Activated CD8-positive, alpha-beta memory T cell treated with anti-CD3 and anti-CD28 coated beads for 4 hours (primary cell): ENCODE data around the gene MYRF.
A peak's percentile ranks its signal among the peaks of the same experiment; 100 is the strongest.

ENCODE experiments used
- DNase-seq, 2 donors: peaks; one replicate each; pipeline ENCODE4 v3.0.0-alpha.2; 2020; ENCODE audit warnings: low read depth in 2 of 2

Gene MYRF

GRCh38 chr11:61795459-61795858, 43.0 kb downstream of the MYRF start:
- no peak for DNase-seq

GRCh38 chr11:61795876-61796526, 43.6 kb downstream of the MYRF start:
- DNase-seq: no peak

GRCh38 chr11:61797263-61797944, 45.0 kb downstream of the MYRF start:
- peak; percentile 43 to 54 for DNase-seq

- no peak for DNase-seq
Observed at GRCh38 chr11:61799665-61800284, 47.3 kb downstream of the MYRF start.

GRCh38 chr11:61800331-61801281, 48.2 kb downstream of the MYRF start:
- no peak for DNase-seq

GRCh38 chr11:61802605-61803004, 50.2 kb downstream of the MYRF start:
- DNase-seq: no peak

GRCh38 chr11:61803889-61804647, 51.6 kb downstream of the MYRF start:
- DNase-seq: no peak

- no peak for DNase-seq
Observed at GRCh38 chr11:61805146-61805545, 52.7 kb downstream of the MYRF start.

GRCh38 chr11:61806785-61807184, 54.3 kb downstream of the MYRF start:
- DNase-seq: no peak

- DNase-seq: no peak
Observed at GRCh38 chr11:61810671-61811175, 58.3 kb downstream of the MYRF start.

- DNase-seq: no peak
Observed at GRCh38 chr11:61811831-61812230, 59.4 kb downstream of the MYRF start.

- no peak for DNase-seq
Observed at GRCh38 chr11:61812736-61813411, 60.4 kb downstream of the MYRF start.

- no peak for DNase-seq
Observed at GRCh38 chr11:61814247-61814957, 62.0 kb downstream of the MYRF start.

- no peak for DNase-seq
Observed at GRCh38 chr11:61814958-61815789, 62.7 kb downstream of the MYRF start.

GRCh38 chr11:61815790-61816735, 63.6 kb downstream of the MYRF start:
- no peak for DNase-seq

- peak in 1 of 2 donors; percentile 46 for DNase-seq
Observed at GRCh38 chr11:61816736-61817455, 64.5 kb downstream of the MYRF start, which contains the start of gene FADS1. Gene FADS1, minus strand, starts transcription at chr11:61817003. Its CDS starts 74 bp downstream, at chr11:61816929.
